Dedifferentiated amniotic fluid mesenchymal stem cell (primary cell): ENCODE data around the gene ASXL1.
"Not testable (repeated sequence)": the region's sequence is repeated elsewhere in the genome, so short reads cannot be mapped to it uniquely, and the experiment has no call there.

Experiments
- DNase-seq: peaks from one replicate; pipeline ENCODE4 v3.0.0-alpha.2; 2016; ENCODE audit errors: extremely low spot score

The ASXL1 gene

GRCh38 chr20:32357869-32358631 lies at the start of gene ASXL1:
ASXL1 (plus strand) TSS chr20:32358331; CDS start chr20:32358776, 445 bp downstream.
- peak; percentile 95 for DNase-seq

DNA sequence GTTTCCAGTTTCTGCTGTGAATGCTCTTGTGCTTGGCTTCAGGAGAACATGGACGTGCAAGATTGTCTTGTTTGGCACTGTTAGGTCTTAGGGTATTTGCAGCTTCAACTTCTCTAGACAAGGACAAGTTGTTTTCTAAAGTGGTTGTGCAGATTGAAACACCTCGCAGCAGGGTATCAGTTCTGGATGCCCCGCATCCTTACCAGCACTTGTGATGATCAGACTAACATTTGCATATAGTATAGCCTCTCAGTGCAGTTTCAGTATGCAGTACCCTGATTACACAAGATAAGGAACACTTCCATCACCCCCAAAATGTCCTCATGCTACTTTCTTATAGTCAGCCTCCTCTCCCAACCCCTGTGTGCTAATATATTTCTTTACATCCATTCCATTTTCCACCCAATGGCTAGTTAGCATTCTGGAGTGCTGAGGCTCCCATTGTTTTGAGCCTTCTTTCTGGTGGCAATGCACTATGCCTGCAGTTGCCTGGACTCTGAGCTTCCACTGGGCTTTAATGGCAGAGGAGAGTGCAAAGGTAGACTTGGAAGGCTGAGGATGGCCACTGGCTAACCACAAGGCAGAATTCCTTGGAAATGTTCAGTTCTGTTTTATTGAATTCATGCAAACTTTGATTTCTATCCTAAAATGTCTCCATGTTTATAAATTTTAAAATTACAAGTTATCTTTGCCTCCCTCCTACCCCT lies 45.3 kb upstream of the ASXL1 start:
- no peak for DNase-seq

DNA sequence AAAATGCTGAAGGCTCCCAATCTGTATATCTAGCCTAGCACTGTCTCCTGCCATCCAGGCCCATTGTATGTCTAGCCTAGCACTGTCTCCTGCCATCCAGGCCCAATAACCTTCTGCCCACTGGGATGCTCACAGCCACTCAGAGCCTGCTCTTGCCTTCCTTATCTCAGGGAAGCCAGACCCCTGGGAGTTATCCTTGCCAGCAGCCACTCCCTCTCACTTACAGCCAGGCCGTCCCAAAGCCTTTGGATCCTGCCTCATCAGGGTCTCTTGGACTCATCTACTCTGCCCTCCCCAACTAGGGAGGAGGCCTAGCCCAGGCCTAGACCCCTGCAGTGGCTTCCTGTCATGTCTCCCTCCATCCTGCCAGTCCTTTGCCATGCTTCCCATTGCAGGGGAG lies 43.4 kb upstream of the ASXL1 start:
- no peak for DNase-seq

- no peak for DNase-seq
Observed at GRCh38 chr20:32315399-32315798, 42.7 kb upstream of the ASXL1 start.

- DNase-seq, result no peak
Observed at GRCh38 chr20:32315891-32316290, 42.2 kb upstream of the ASXL1 start.

DNA sequence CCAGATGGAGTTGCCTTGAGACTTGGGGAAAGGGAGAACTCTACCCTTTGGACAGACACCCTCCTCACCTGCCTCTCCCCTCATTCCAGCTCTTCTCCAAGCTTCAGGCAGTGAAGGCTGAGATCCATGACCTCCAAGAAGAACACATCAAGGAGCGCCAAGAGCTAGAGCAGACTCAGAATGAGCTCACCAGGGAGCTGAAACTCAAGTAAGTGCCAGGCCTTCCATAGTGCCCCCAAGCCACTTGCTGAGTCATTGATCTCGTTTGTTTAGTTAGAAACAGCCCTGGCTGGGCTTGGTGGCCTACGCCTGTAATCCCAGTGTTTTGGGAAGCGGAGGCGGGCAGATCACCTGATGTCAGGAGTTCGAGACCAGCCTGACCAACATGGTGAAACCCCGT lies 41.5 kb upstream of the ASXL1 start:
- no peak for DNase-seq

- DNase-seq, result no peak
Observed at GRCh38 chr20:32319100-32319499, 39.0 kb upstream of the ASXL1 start.

DNA sequence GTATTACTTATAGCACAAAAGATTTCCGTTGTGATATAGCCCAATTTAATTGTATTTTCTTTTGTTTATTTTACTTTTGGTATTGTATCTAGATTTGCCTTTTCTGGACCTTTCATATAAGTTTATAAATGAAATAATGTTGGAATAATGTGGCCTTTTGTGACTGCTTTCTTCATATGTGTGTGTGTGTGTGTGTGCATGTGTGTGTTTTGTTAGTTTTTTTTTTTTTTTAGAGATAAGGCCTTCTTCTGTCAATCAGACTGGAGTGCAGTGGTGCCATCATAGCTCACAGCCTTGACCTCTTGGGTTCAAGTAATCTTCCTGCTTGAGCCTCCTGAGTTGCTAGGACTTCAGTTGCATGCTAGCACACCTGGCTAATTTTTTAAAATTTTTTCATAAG lies 37.8 kb upstream of the ASXL1 start:
- DNase-seq, result no peak

- DNase-seq, result no peak
Observed at GRCh38 chr20:32321390-32321789, 36.7 kb upstream of the ASXL1 start.

GRCh38 chr20:32322260-32322659 lies 35.9 kb upstream of the ASXL1 start:
- DNase-seq, result not testable (repeated sequence)

DNA sequence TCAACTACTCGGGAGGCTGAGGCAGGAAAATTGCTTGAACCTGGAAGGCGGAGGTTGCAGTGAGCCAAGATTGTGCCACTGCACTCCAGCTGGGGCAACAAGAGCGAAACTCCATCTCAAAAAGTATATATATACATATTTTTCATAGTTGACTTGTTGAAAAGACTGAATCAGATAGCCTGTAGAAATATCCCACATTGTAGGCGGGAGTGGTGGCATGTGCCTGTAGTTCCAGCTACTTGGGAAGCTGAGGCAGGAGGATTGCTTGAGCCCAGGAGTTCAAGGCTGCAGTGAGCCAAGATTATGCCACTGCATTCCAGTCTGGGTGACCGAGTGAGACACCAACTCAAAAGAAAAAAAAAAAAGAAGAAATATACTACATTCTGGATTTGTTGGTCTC lies 34.4 kb upstream of the ASXL1 start:
- not testable (repeated sequence) for DNase-seq

DNA sequence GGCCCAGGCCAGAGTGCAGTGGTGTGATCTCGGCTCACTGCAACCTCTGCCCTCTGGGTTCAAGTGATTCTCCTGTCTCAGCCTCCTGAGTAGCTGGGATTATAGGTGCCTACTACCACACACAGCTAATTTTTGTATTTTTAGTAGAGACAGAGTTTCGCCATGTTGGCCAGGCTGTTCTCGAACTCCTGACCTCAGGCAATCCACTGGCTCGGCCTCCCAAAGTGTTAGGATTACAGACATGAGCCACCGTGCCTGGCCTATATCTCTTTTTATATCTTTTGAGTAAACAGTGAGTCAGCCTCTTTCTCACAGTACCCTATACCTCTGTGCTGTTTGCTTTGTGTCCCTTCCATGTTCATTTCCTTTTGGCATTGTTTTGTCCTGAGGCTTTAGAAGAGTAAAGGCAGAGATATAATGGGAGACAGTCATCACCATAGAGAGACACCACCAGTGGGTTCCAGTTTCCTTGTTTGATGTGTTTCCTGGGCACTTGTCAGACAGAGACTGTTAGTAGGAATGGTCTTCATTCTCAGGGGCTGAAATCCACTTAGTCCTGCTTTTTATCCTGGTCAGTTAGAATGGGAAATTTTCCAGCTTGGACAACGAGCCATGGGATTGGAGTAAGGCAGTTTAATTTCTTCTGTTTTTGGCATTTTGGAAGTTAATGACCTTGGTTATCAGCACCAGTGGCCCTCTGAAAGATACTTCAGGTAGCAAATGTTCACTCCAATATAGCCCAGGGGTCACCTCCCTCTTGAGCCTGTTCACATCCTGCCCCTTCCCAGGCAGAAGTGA lies 32.2 kb upstream of the ASXL1 start:
- no peak for DNase-seq

DNA sequence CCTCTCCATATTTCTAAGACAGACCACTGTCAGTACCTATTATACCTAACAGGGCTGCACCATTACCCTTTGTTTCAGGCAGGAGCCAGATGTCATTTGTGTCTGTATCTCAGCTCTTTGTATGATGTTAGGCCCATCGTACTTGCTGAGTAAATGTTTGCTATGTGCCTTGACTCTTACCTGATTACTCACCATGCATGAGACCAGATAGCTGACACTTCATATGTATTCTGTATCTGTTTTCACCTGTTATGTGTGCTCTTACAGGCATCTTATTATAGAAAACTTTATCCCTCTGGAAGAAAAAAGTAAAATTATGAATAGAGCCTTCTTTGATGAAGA lies 31.7 kb upstream of the ASXL1 start:
- DNase-seq, result no peak

- no peak for DNase-seq
Observed at GRCh38 chr20:32327087-32327681, 30.9 kb upstream of the ASXL1 start.

- no peak for DNase-seq
Observed at GRCh38 chr20:32329817-32330554, 28.1 kb upstream of the ASXL1 start.

GRCh38 chr20:32330555-32330897 lies 27.6 kb upstream of the ASXL1 start:
- no peak for DNase-seq

DNA sequence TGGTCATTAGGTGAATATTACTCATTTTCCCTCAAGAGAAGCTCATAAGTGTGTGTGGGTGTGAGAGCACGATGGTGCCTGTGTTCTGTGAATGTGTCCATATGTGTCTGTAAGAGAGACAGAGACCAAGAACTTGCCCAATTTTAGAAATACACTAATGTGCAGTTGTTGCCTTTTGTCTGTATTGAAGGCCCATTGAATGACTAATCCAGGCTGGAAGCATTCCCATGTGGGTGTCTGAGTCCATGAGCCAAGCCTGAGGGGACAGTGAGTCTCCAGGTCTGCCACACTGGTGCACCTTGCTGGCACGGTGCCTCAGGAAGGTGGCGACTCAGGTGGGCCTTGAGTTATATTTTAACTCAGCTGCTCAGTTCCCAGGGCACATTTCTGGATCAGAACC lies 25.5 kb upstream of the ASXL1 start:
- DNase-seq, result no peak

DNA sequence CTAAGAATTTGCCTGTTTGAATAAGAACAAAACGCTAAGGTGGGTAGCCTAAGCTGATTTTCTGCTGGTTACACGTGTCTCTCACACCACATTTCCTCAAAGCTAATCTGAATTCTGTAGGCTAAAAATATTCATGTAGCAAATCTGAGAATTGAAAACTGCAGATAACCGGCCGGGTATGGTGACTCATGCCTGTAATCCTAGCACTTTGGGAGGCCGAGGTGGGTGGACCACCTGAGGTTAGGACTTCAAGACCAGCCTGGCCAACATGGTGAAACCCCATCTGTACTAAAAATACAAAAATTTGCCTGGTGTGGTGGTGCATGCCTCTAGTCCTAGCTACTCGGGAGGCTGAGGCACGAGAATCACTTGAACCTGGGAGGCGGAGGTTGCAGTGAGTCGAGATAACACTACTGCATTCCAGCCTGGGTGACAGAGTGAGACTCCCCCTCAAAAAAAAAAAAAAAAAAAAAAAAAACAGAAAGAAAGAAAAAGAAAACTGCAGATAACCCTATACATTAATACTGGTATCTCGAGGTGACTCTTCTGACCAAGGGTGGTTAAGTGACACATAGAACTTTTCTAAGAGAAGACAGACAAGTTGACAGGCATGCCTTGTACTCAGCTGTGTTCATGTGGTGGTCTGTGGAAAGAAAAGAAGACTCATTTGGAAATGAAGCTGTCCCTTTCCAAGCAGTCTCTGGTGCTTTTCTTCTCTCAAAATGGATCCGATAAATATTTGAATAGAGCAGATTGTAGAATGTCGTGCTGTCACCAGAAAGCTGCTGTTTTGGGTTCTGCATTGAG lies 24.7 kb upstream of the ASXL1 start:
- DNase-seq, result no peak

GRCh38 chr20:32333988-32334885 lies 23.9 kb upstream of the ASXL1 start:
- DNase-seq, result no peak

DNA sequence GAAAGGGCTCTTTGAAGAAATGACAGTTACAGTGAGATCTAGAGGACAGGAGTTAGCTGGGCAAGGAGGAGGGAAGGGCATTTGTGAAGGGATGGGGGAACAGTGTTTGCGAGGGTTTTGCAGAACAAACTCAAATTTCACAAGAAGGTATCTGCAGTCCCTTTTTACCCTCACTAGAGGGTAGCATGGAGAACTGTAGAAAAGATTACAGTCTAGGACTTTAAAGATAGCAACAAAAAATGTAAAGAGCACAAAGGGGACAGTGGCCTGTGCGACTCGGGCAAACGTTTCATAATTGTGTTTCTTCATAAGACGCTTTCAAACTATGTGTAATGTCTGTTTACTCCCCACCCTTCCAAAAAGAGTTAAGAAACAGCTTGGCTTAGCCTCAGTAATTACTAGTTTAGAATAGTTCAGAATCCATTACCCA lies 21.2 kb upstream of the ASXL1 start:
- no peak for DNase-seq
